CD14-positive monocyte (primary cell): Measurements from ENCODE around the gene NOS1. TPM values are rescaled to one million over a fixed set of nuclear protein-coding genes. Genes with fewer than 3 reads are reported as not detected.

Experiments
- DNase-seq, 3 donors: peaks; one replicate each; pipeline ENCODE4 v3.0.0-alpha.2; 2011 to 2022
- H2AFZ ChIP-seq: 2 replicates; pipeline ENCODE4 v1.6.0; 2012; ENCODE audit warnings: mild to moderate bottlenecking, low read depth, low read length, inconsistent platforms; ENCODE audit not compliant: insufficient read depth, poor library complexity, severe bottlenecking
- H3K27ac ChIP-seq, 2 donors: 1 replicate in 1 of 2; 2 replicates in 1 of 2; pipeline ENCODE4 v1.5.1; 2012 to 2013; ENCODE audit warnings: low read length in 2 of 2, control low read depth in 1 of 2, inconsistent platforms in 1 of 2, low read depth in 1 of 2, mild to moderate bottlenecking in 1 of 2
- H3K27me3 ChIP-seq, 2 donors: one replicate each; pipeline versions ENCODE4 v1.6.0 to v1.6.1; 2011 to 2013; ENCODE audit warnings: low read length in 2 of 2; ENCODE audit not compliant: control insufficient read depth in 2 of 2, insufficient read depth in 2 of 2
- H3K36me3 ChIP-seq, 2 donors: replicated peaks in 1 of 2; 1 replicate in 1 of 2; 2 replicates in 1 of 2; pipeline versions ENCODE4 v1.5.1 to v1.6.1; 2012 to 2013; ENCODE audit warnings: low read length in 2 of 2, control low read depth in 1 of 2, inconsistent platforms in 1 of 2, mild to moderate bottlenecking in 1 of 2; ENCODE audit not compliant: insufficient read depth in 2 of 2, control insufficient read depth in 1 of 2
- H3K4me1 ChIP-seq, 2 donors: 1 replicate in 1 of 2; 2 replicates in 1 of 2; pipeline versions ENCODE4 v1.5.1 to v1.6.1; 2012 to 2013; ENCODE audit warnings: low read length in 2 of 2, control low read depth in 1 of 2, inconsistent platforms in 1 of 2, mild to moderate bottlenecking in 1 of 2, moderate library complexity in 1 of 2; ENCODE audit not compliant: insufficient read depth in 2 of 2, control insufficient read depth in 1 of 2
- H3K4me2 ChIP-seq: replicated peaks from 2 replicates; pipeline ENCODE3; 2012; ENCODE audit warnings: low read length, moderate library complexity, mild to moderate bottlenecking; ENCODE audit not compliant: poor library complexity, severe bottlenecking; ENCODE audit errors: extremely low read depth
- H3K4me3 ChIP-seq, 3 experiments: fragments of 200-600 bp in 1 of 3; sonication (generic) in 1 of 3; replicated peaks in 1 of 3; 1 replicate in 2 of 3; 2 replicates in 1 of 3; pipeline ENCODE4 v1.5.1; 2011 to 2013; ENCODE audit warnings: low read length in 3 of 3, mild to moderate bottlenecking in 3 of 3, control low read depth in 2 of 3, low read depth in 2 of 3, inconsistent platforms in 1 of 3, moderate library complexity in 1 of 3
- H3K79me2 ChIP-seq: 2 replicates; pipeline ENCODE4 v1.6.0; 2012; ENCODE audit warnings: mild to moderate bottlenecking, control low read depth, inconsistent platforms, low read length, moderate library complexity; ENCODE audit not compliant: insufficient read depth
- H3K9ac ChIP-seq: 2 replicates; pipeline ENCODE4 v1.6.0; 2017; ENCODE audit warnings: low read length, mild to moderate bottlenecking; ENCODE audit not compliant: insufficient read depth, poor library complexity, severe bottlenecking
- H3K9me3 ChIP-seq, 2 donors: replicated peaks in 1 of 2; 1 replicate in 1 of 2; 2 replicates in 1 of 2; pipeline versions ENCODE4 v1.5.1 to v1.6.1; 2012 to 2013; ENCODE audit warnings: low read length in 2 of 2, control low read depth in 1 of 2; ENCODE audit not compliant: control insufficient read depth in 1 of 2, insufficient read depth in 1 of 2
- H4K20me1 ChIP-seq: 2 replicates; pipeline ENCODE4 v1.6.0; 2012; ENCODE audit warnings: mild to moderate bottlenecking, low read length, control low read depth, moderate library complexity; ENCODE audit not compliant: insufficient read depth
- H3K27ac Mint-ChIP-seq, 7 donors: one replicate each; pipeline ENCODE4 v1.8.0; 2020; ENCODE audit warnings: mild to moderate bottlenecking in 7 of 7, mixed read lengths in 7 of 7, moderate library complexity in 6 of 7, inconsistent platforms in 2 of 7
- H3K27me3 Mint-ChIP-seq, 3 donors: one replicate each; pipeline ENCODE4 v1.8.0; 2021 to 2022; ENCODE audit warnings: low read depth in 3 of 3, mild to moderate bottlenecking in 3 of 3, mixed read lengths in 3 of 3, moderate library complexity in 3 of 3, inconsistent platforms in 1 of 3
- H3K36me3 Mint-ChIP-seq, 2 donors: one replicate each; pipeline ENCODE4 v1.8.0; 2020; ENCODE audit warnings: mixed read lengths in 2 of 2, inconsistent platforms in 1 of 2, mild to moderate bottlenecking in 1 of 2
- H3K4me1 Mint-ChIP-seq: one replicate; pipeline ENCODE4 v1.8.0; 2020; ENCODE audit warnings: mild to moderate bottlenecking, mixed read lengths
- H3K4me3 Mint-ChIP-seq, 2 donors: one replicate each; pipeline ENCODE4 v1.8.0; 2020; ENCODE audit warnings: mild to moderate bottlenecking in 2 of 2, mixed read lengths in 2 of 2, moderate library complexity in 1 of 2
- H3K9me3 Mint-ChIP-seq, 7 donors: one replicate each; pipeline ENCODE4 v1.8.0; 2020 to 2022; ENCODE audit warnings: mixed read lengths in 7 of 7, mild to moderate bottlenecking in 6 of 7, moderate library complexity in 6 of 7, inconsistent platforms in 2 of 7
- WGBS: methylation state at CpG from one replicate; pipeline ENCODE4 v1.1.5; 2013; ENCODE audit warnings: missing lambda C conversion rate; ENCODE audit not compliant: insufficient coverage; 5-methylcytosine and 5-hydroxymethylcytosine counted together
- intact Hi-C, 2 donors: fragments of 100-400 bp; cut with micrococcal nuclease; formaldehyde crosslinking; loops; one replicate each; pipeline versions ENCODE4 v1.15.0 to v1.15.1; 2023
- polyA plus RNA-seq, 3 donors: library from polyadenylated mRNA; depleted of rRNA in 1 of 3; unstranded in 2 of 3; stranded (reverse) in 1 of 3; fragments of 300-500 nt in 2 of 3; fragments of >200 nt in 1 of 3; fragmentation: Illumina TruSeq in 2 of 3; gene quantifications; 1 replicate in 2 of 3; 2 replicates in 1 of 3; pipeline ENCODE4 v1.2.3, GENCODE V29; 2012 to 2021
- TF ChIP-seq, protein P1 (sequence below): fragments of 200-600 bp; IDR thresholded peaks from one replicate; pipeline ENCODE4 v1.8.0; 2022; ENCODE audit warnings: antibody characterized with exemption, mild to moderate bottlenecking

Gene NOS1
- polyA plus RNA-seq, 3 donors = not detected

DNA sequence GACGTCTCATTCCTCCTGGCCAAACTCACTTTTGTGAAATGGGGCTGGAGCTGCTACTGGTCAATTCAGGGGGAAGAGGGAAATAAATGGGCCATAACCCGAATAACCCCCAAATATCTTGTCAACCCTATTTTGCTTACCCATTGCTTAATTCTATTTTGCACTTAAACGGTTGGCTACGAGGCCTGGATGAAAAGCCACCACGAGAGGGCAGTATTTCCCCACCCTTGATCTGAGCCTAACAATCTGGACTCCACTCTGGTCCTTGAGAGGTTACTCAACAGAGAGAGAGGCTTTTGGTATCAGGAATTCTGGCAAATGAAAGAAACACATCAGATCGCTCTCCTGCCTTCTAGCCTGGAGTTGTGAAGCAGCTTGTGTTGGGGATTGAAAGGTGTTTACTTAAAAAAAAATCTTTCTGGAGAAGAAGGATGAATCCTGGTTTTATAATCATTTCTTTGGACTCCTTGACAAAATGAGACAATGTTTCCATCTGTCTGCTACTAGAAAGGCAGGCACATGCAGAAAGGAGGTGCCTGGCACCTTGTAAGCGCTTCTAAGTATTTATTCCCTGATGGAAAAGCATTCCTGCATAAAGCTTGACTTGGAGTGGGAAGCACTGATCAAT is 148.7 kb downstream of the NOS1 start:
- DNase-seq = peak; percentile 17 to 49 (median 32)
- TF ChIP-seq, protein P1, sequence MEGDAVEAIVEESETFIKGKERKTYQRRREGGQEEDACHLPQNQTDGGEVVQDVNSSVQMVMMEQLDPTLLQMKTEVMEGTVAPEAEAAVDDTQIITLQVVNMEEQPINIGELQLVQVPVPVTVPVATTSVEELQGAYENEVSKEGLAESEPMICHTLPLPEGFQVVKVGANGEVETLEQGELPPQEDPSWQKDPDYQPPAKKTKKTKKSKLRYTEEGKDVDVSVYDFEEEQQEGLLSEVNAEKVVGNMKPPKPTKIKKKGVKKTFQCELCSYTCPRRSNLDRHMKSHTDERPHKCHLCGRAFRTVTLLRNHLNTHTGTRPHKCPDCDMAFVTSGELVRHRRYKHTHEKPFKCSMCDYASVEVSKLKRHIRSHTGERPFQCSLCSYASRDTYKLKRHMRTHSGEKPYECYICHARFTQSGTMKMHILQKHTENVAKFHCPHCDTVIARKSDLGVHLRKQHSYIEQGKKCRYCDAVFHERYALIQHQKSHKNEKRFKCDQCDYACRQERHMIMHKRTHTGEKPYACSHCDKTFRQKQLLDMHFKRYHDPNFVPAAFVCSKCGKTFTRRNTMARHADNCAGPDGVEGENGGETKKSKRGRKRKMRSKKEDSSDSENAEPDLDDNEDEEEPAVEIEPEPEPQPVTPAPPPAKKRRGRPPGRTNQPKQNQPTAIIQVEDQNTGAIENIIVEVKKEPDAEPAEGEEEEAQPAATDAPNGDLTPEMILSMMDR = peak; percentile 76
- H3K36me3 Mint-ChIP-seq = no peaks in the 10 kb centered on the region
- Histone ChIP-seq H3K79me2 (no peaks in the 10 kb centered on the region), H3K4me2 (no peak overlapping the region), H3K9ac (no peak overlapping the region), H3K27ac (no peak overlapping the region), H3K36me3 (no peaks in the 10 kb centered on the region), H3K4me3 (no peak overlapping the region), H3K4me1 (no peaks in the 10 kb centered on the region), H2AFZ (no peak overlapping the region), H3K9me3 (no peaks in the 10 kb centered on the region), H4K20me1 (no peaks in the 10 kb centered on the region), H3K27me3 (no peaks in the 10 kb centered on the region)
- H3K4me1 Mint-ChIP-seq = no peaks in the 10 kb centered on the region
- H3K27ac Mint-ChIP-seq = no peak overlapping the region
- no peak overlapping the region for H3K4me3 Mint-ChIP-seq
- WGBS = 88% methylated on average over 1 of the region's 7 CpGs
- intact Hi-C loops = loop anchor here (5.0 kb wide), 1 partner anchor 625 kb away; no protein-coding TSS in a partner anchor
- H3K9me3 Mint-ChIP-seq = no peaks in the 10 kb centered on the region
- H3K27me3 Mint-ChIP-seq = peaks cover 6 to 17% (median 11%) of the 10 kb centered on the region in 3 donors

DNA sequence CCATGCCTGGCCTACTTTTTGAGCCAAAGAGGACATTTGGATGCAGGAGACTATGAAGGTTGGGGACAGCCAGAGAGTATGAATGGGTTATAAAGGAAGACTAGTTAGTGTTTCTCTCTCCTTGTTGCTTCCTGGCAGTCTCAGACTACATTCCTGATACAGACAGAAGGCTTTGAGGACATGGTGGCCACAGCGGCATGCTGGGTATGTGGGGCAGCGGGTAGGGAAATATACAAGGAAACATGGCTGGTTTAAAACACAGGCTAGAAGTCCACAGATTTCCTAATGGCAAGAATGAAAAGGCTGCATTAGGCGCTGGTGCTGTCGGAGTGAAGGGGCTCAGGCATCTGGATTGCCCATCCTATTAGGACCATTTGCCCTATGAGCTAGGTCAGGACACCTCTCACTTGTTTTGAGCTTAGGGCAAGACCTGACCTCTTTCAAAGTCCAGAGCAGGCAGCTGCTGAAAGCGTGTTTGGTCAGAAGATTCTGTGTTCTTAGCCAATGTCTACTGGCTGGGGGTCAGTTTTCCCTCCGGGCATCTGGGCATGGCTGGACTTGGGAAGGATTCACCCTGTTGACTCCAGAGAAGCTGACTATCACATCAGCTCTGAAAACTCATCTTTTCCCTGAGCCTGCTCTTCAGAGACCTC is 151.0 kb downstream of the NOS1 start:
- Mint-ChIP-seq H3K4me3 (no peak overlapping the region), H3K27ac (no peak overlapping the region), H3K9me3 (peaks cover 0 to 2% (median 0%) of the 10 kb centered on the region in 7 donors), H3K27me3 (peaks cover 8 to 15% (median 10%) of the 10 kb centered on the region in 3 donors), H3K36me3 (no peaks in the 10 kb centered on the region), H3K4me1 (no peaks in the 10 kb centered on the region)
- Histone ChIP-seq H3K9me3 (no peaks in the 10 kb centered on the region), H4K20me1 (no peaks in the 10 kb centered on the region), H3K79me2 (no peaks in the 10 kb centered on the region), H3K9ac (no peak overlapping the region), H3K4me1 (no peaks in the 10 kb centered on the region), H3K4me2 (no peak overlapping the region), H2AFZ (no peak overlapping the region), H3K36me3 (no peaks in the 10 kb centered on the region), H3K27me3 (no peaks in the 10 kb centered on the region), H3K4me3 (no peak overlapping the region), H3K27ac (no peak overlapping the region)
- intact Hi-C loops = loop anchor here (5.0 kb wide), 1 partner anchor 627 kb away; no protein-coding TSS in a partner anchor
- TF ChIP-seq, protein P1 = no peak
- DNase-seq = no peak
- 98% methylated on average over 6 of the region's 6 CpGs for WGBS
